Adrenal gland (tissue), 5 donors: ENCODE data around the gene PFKP.

Source experiments
- CTCF ChIP-seq, 6 experiments: fragments of 450-650 bp in 4 of 6; fragments of 200-600 bp in 2 of 6; sonication (generic) in 1 of 6; IDR thresholded peaks; 1 replicate in 5 of 6; 2 replicates in 1 of 6; pipeline versions ENCODE4 v1.5.1 to v1.8.0; 2016 to 2021; ENCODE audit warnings: antibody characterized with exemption in 6 of 6, mild to moderate bottlenecking in 2 of 6, moderate library complexity in 1 of 6
- POLR2A ChIP-seq, 2 donors: fragments of 450-650 bp; IDR thresholded peaks; one replicate each; pipeline ENCODE4 v1.6.1; 2017; ENCODE audit warnings: antibody characterized with exemption in 2 of 2, mild to moderate bottlenecking in 2 of 2, moderate library complexity in 1 of 2
- donor health status: DM: no; HTN: no; CAD: no.

GRCh38 chr10:3143366-3143765 lies 76.0 kb downstream of the PFKP start:
- TF ChIP-seq CTCF (IDR thresholded peaks at IDR 0.05) (no peak), POLR2A (IDR thresholded peaks at IDR 0.05) (no peak)
